C4-2B (cell line): ENCODE measurements around the gene CDH11.

Source experiments
- H3K27ac ChIP-seq: fragments of 450-650 bp; 2 replicates; pipeline ENCODE4 v1.5.1; 2017
- ZFX ChIP-seq: fragments of 450-650 bp; IDR thresholded peaks from 2 replicates; pipeline ENCODE4 v1.6.1; 2017
- TF ChIP-seq, protein P1 (sequence below): fragments of 450-650 bp; conservative IDR thresholded peaks from 2 replicates; pipeline ENCODE4 v1.5.1; 2017; ENCODE audit warnings: mild to moderate bottlenecking

Gene CDH11

DNA sequence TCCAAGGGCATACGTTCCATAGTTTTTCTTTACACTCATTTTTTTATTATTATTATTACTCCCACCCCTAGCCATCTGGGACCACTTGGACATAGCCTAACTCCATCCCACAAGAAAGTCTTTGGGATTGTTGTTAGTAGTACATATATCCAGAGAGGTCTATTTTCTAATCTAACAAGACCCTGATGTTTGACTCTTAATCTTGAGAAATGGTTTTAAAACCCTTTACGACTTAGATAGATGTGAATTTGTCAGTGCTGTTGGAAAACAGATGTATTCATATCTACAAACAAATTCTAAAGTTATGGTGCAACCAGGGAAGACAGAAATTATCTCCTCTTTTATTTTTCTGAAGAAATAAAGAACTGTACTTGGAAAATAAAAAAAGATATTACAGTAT lies 197.8 kb downstream of the CDH11 start:
- H3K27ac ChIP-seq, result no peak overlapping the region

DNA sequence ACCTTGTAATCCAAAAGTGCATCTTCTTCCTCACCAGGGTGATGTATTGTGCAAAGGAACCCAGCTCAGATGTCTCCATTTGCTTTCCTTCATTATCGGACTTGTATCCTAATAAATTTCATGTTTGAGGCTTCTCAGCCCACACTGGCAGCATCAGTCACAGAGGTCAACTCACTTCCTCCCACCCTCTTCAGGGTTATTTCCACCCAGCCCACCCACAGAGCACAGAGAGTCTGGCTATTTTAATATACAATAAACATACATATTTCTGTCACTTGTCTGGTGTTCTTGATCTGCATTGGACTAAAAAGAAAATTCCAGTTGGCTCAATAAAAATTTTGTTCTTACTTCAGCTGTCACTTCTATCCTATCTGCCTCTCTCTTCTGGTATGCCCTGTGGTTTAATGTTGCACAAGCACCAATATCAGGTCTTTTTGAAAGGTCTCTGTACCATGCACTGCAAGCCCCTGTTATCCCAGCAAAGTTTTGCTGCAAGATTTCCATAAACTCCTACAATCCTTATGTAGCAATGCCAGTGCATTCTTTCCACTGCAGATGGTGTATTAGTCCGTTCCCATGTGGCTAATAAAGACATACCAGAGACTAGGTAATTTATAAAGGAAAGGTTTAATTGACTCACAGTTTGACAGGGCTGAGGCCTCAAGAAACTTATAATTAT lies 201.8 kb downstream of the CDH11 start:
- no peak for TF ChIP-seq ZFX
- TF ChIP-seq, protein P1, sequence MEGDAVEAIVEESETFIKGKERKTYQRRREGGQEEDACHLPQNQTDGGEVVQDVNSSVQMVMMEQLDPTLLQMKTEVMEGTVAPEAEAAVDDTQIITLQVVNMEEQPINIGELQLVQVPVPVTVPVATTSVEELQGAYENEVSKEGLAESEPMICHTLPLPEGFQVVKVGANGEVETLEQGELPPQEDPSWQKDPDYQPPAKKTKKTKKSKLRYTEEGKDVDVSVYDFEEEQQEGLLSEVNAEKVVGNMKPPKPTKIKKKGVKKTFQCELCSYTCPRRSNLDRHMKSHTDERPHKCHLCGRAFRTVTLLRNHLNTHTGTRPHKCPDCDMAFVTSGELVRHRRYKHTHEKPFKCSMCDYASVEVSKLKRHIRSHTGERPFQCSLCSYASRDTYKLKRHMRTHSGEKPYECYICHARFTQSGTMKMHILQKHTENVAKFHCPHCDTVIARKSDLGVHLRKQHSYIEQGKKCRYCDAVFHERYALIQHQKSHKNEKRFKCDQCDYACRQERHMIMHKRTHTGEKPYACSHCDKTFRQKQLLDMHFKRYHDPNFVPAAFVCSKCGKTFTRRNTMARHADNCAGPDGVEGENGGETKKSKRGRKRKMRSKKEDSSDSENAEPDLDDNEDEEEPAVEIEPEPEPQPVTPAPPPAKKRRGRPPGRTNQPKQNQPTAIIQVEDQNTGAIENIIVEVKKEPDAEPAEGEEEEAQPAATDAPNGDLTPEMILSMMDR, result no peak
- no peak overlapping the region for H3K27ac ChIP-seq

More for the DNA sequence above, 197.8 kb downstream of the CDH11 start:
- no peak for TF ChIP-seq ZFX
- TF ChIP-seq, protein P1, result no peak

DNA sequence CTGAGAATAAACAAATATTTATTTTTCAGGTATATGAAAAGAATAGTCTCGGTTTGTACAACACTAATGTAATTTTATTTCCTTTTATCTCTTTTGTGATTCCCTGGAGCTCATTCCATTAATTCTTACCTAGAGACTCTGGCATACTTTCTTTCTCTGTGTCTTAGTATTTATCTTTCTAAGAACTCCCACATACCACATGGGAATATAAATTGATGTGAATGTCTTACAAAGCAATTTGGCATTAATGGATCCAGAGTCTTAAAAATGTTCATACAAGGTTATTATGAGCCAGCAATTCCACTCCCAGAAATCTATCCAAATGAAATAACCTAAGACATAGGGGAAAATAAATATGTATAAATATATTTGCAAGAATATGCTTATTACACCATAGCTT lies 202.7 kb downstream of the CDH11 start:
- TF ChIP-seq, protein P1, result no peak
- no peak for TF ChIP-seq ZFX
- no peak overlapping the region for H3K27ac ChIP-seq

- TF ChIP-seq, protein P1, result no peak
- no peak for TF ChIP-seq ZFX
Observed at GRCh38 chr16:64916051-64916450, 205.8 kb downstream of the CDH11 start.

DNA sequence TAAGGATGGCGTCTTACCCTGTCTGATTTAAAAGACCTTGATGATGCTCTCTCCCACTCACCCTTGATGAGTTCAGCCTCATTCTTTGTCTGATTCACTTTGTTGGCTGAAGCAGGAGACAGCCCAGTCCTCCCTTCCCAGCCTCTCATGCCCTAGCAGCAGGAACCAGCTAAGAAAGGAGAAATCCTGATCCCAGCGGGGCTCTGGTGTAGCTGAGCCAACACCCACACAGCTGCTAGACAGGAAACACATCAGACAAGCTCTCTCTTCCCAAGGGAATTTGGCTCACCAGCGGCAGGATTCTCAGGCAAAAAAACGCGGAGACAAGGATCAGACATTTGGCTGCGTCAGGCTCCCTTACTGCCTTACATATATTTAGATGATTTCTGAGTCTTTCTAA lies 211.5 kb downstream of the CDH11 start:
- no peak for TF ChIP-seq ZFX
- TF ChIP-seq, protein P1, result no peak
- H3K27ac ChIP-seq, result no peak overlapping the region

More at GRCh38 chr16:64916051-64916450, 205.8 kb downstream of the CDH11 start:
- no peak overlapping the region for H3K27ac ChIP-seq

DNA sequence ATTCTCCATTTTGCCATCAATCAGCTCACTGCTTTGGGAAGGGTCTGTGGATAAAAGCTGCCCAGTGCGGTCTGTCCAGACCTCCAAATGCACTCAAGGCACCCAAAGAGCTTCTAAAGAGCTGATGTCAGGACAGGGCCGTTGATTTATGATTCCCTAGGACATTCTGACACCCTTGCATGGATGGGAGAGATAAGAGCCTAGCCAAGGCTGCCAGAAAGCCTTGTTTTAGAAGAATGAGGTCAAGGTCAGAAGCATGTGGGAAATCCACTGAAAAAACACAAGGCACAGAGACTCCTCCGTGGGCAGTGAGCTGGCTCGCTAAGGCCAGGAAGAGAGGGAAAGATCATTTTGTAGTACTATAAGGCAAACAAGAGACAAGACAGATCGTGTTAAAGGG lies 214.0 kb downstream of the CDH11 start:
- H3K27ac ChIP-seq, result no peak overlapping the region
- TF ChIP-seq, protein P1, result no peak
- TF ChIP-seq ZFX, result no peak

DNA sequence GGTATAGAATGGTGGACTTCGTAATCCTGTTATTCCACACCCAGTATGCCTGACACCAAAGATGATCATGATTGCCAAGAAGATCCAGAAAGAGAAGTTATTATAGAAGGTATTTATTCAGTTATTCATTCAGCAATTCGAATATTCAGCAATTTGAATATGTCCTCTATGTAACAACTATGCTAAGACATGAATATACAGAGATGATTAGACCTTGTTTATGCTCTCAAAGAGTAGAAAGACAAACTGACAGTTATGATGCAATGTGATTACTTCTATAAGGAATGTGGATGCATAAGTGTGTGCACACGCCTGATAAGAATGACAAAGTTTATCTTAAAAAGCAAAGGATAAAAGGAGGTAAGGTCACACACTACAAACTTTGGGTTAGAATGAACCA lies 218.1 kb downstream of the CDH11 start:
- no peak overlapping the region for H3K27ac ChIP-seq
- no peak for TF ChIP-seq ZFX
- TF ChIP-seq, protein P1, result no peak
